K562 (cell line): Measurements from ENCODE around the gene MGP. TPM values are rescaled to one million over a fixed set of nuclear protein-coding genes. Genes with fewer than 3 reads are reported as not detected.
A peak's percentile ranks its signal among the peaks of the same experiment; 100 is the strongest.

ENCODE experiments used
- ARHGAP35 ChIP-seq: fragments of 450-650 bp; IDR thresholded peaks from 2 replicates; pipeline ENCODE4 v1.6.1; 2018; ENCODE audit not compliant: partially characterized antibody
- ARID1B ChIP-seq: fragments of 450-650 bp; IDR thresholded peaks from 2 replicates; pipeline ENCODE4 v1.6.1; 2016; ENCODE audit warnings: antibody characterized with exemption, mild to moderate bottlenecking, inconsistent platforms
- ARNT ChIP-seq, 2 experiments: fragments of 450-650 bp; IDR thresholded peaks; 2 replicates each; pipeline ENCODE4 v1.6.1; 2016; ENCODE audit warnings: mild to moderate bottlenecking in 1 of 2
- BRD9 ChIP-seq: fragments of 450-650 bp; IDR thresholded peaks from 2 replicates; pipeline ENCODE4 v1.6.1; 2018; ENCODE audit warnings: low read depth; ENCODE audit not compliant: partially characterized antibody
- CBX1 ChIP-seq: sonication (generic); IDR thresholded peaks from 2 replicates; pipeline ENCODE4 v1.6.1; 2016; ENCODE audit warnings: antibody characterized with exemption, low read depth, mild to moderate bottlenecking
- ELF4 ChIP-seq: fragments of 450-650 bp; formaldehyde crosslinking; IDR thresholded peaks from 2 replicates; pipeline ENCODE4 v1.4.0; 2022; ENCODE audit warnings: missing genetic modification characterization
- FOXA1 ChIP-seq: fragments of 450-650 bp; IDR thresholded peaks from 2 replicates; pipeline ENCODE4 v1.6.1; 2016; ENCODE audit warnings: mild to moderate bottlenecking, borderline replicate concordance
- KDM4B ChIP-seq, 2 experiments: fragments of 450-650 bp in 1 of 2; sonication (generic) in 1 of 2; IDR thresholded peaks; 2 replicates each; pipeline ENCODE4 v1.6.1; 2016 to 2017; ENCODE audit warnings: borderline replicate concordance in 2 of 2, antibody characterized with exemption in 1 of 2, low read depth in 1 of 2, mild to moderate bottlenecking in 1 of 2
- MEIS2 ChIP-seq: fragments of 450-650 bp; IDR thresholded peaks from 2 replicates; pipeline ENCODE4 v1.6.1; 2014; ENCODE audit warnings: mild to moderate bottlenecking; ENCODE audit not compliant: partially characterized antibody
- NCOA2 ChIP-seq, 2 experiments: fragments of 450-650 bp; IDR thresholded peaks; 2 replicates each; pipeline ENCODE4 v1.6.1; 2018; ENCODE audit warnings: mild to moderate bottlenecking in 2 of 2, moderate library complexity in 1 of 2; ENCODE audit not compliant: partially characterized antibody in 2 of 2
- PRPF4 ChIP-seq: fragments of 200-400 bp; formaldehyde crosslinking; IDR thresholded peaks from one replicate; pipeline ENCODE4 v1.6.1; 2017; ENCODE audit warnings: low read length, low read depth, mild to moderate bottlenecking; ENCODE audit not compliant: insufficient read depth, poor library complexity, severe bottlenecking
- RBM34 ChIP-seq: fragments of 200-400 bp; formaldehyde crosslinking; IDR thresholded peaks from 2 replicates; pipeline ENCODE4 v1.6.1; 2018; ENCODE audit warnings: low read length, borderline replicate concordance; ENCODE audit not compliant: insufficient read depth
- RFX7 ChIP-seq: fragments of 250-450 bp; sonication (Bioruptor Pico); IDR thresholded peaks from 2 replicates; pipeline ENCODE4 v1.5.1; 2021; ENCODE audit warnings: mild to moderate bottlenecking
- polyA plus RNA-seq, 8 experiments: library from polyadenylated mRNA; depleted of rRNA in 4 of 8; stranded (reverse) in 5 of 8; unstranded in 3 of 8; fragments of >200 nt; fragmentation: Nextera tagmentation in 2 of 8; fragmentation: Illumina TruSeq in 1 of 8; extraction: Ambion mirVana in 2 of 8; extraction: Trizol in 1 of 8; gene quantifications; 2 replicates each; pipeline versions ENCODE4 v1.2.1 to v1.2.3, GENCODE V29; 2011 to 2014; ENCODE audit warnings: inconsistent platforms in 1 of 8, missing spikeins in 1 of 8
- total RNA-seq, 7 experiments: library from RNA; depleted of rRNA in 6 of 7; stranded (reverse); fragments of >200 nt in 6 of 7; fragmentation: Illumina TruSeq in 2 of 7; extraction: Trizol in 2 of 7; gene quantifications; 2 replicates each; pipeline versions ENCODE4 v1.2.1 to v1.2.3, GENCODE V29; 2011 to 2021; ENCODE audit warnings: low replicate concordance in 1 of 7
- TF ChIP-seq, protein P1 (sequence below): fragments of 250-450 bp; sonication (Bioruptor Pico); IDR thresholded peaks from 2 replicates; pipeline ENCODE4 v1.4.0; 2020
- TF ChIP-seq, protein P2 (sequence below): sonication (generic); formaldehyde crosslinking; IDR thresholded peaks from 2 replicates; pipeline ENCODE4 v1.8.0; 2022; ENCODE audit warnings: mild to moderate bottlenecking, low read depth, missing genetic modification reagents
- TF ChIP-seq, protein P3 (sequence below): sonication (generic); formaldehyde crosslinking; IDR thresholded peaks from 2 replicates; pipeline ENCODE4 v1.4.0; 2020; ENCODE audit warnings: mild to moderate bottlenecking, missing genetic modification reagents
- TF ChIP-seq, protein P4 (sequence below): sonication (generic); formaldehyde crosslinking; IDR thresholded peaks from 2 replicates; pipeline ENCODE4 v1.8.1; 2023; ENCODE audit warnings: mild to moderate bottlenecking, missing genetic modification reagents

The MGP gene
- total and polyA plus RNA-seq, 9 of the 15 experiments (the other 6 are each of a cell fraction or from before 2014, with no cell fraction given), result 1.2 TPM; not detected in 8

DNA sequence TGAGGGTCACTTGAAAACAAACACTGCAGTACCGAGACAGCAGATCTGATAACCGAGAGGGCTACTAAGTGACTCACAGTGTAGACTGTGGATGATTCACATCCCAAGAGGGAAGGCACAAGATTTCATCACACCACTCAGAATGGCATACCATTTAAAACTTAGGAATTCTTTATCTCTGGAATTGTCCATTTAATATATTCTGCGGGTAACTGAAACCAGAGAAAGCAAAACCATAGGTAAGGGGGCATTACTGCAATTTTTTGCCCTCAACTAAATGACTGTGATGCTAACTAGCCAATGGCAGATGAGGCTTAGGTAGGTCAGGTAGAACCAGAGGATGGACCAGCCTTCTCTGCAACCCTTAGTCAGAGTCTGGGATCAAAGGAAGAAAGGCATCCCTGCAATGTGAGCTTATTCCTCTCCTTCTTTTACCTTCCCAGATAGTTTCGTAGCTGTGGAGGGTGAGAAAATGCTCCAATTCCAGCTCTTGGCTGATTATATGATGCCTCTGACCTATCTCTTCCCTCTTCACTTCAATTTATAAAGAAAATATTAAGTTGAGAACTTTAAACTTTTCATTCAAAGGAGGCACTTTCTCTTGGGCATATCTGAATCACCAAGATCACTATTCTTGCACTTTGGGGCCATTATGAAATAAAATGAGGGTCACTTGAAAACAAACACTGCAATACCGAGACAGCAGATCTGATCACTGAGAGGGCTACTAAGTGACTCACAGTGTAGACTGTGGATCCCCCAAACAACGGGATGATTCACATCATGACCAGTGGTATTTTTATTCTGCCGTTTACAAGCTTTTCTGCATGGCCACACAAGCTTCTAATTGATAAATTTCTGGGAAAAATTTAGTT, 49.1 kb downstream of the MGP start (continued):
- TF ChIP-seq, protein P1, sequence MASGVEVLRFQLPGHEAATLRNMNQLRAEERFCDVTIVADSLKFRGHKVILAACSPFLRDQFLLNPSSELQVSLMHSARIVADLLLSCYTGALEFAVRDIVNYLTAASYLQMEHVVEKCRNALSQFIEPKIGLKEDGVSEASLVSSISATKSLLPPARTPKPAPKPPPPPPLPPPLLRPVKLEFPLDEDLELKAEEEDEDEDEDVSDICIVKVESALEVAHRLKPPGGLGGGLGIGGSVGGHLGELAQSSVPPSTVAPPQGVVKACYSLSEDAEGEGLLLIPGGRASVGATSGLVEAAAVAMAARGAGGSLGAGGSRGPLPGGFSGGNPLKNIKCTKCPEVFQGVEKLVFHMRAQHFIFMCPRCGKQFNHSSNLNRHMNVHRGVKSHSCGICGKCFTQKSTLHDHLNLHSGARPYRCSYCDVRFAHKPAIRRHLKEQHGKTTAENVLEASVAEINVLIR (CRISPR knock-in tag), result no peak
- TF ChIP-seq PRPF4, result no peak
- TF ChIP-seq, protein P2, sequence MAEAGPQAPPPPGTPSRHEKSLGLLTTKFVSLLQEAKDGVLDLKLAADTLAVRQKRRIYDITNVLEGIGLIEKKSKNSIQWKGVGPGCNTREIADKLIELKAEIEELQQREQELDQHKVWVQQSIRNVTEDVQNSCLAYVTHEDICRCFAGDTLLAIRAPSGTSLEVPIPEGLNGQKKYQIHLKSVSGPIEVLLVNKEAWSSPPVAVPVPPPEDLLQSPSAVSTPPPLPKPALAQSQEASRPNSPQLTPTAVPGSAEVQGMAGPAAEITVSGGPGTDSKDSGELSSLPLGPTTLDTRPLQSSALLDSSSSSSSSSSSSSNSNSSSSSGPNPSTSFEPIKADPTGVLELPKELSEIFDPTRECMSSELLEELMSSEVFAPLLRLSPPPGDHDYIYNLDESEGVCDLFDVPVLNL (CRISPR knock-in tag), result no peak
- TF ChIP-seq NCOA2 (IDR thresholded peaks at IDR 0.05; ENCODE audit: partially characterized antibody in 2 of 2), result no peak
- TF ChIP-seq CBX1, result no peak
- no peak for TF ChIP-seq BRD9
- no peak for TF ChIP-seq ELF4 (CRISPR knock-in tag)
- peak; percentile 7 for TF ChIP-seq MEIS2
- TF ChIP-seq ARNT (IDR thresholded peaks at IDR 0.05), result no peak
- TF ChIP-seq ARID1B, result peak; percentile 71
- no peak for TF ChIP-seq RFX7 (CRISPR knock-in tag)
- TF ChIP-seq, protein P3, sequence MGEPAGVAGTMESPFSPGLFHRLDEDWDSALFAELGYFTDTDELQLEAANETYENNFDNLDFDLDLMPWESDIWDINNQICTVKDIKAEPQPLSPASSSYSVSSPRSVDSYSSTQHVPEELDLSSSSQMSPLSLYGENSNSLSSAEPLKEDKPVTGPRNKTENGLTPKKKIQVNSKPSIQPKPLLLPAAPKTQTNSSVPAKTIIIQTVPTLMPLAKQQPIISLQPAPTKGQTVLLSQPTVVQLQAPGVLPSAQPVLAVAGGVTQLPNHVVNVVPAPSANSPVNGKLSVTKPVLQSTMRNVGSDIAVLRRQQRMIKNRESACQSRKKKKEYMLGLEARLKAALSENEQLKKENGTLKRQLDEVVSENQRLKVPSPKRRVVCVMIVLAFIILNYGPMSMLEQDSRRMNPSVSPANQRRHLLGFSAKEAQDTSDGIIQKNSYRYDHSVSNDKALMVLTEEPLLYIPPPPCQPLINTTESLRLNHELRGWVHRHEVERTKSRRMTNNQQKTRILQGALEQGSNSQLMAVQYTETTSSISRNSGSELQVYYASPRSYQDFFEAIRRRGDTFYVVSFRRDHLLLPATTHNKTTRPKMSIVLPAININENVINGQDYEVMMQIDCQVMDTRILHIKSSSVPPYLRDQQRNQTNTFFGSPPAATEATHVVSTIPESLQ, result no peak
- no peak for TF ChIP-seq RBM34
- no peak for TF ChIP-seq KDM4B (IDR thresholded peaks at IDR 0.05; ENCODE audit: borderline replicate concordance in 2 of 2, low read depth in 1 of 2)
- TF ChIP-seq, protein P4, sequence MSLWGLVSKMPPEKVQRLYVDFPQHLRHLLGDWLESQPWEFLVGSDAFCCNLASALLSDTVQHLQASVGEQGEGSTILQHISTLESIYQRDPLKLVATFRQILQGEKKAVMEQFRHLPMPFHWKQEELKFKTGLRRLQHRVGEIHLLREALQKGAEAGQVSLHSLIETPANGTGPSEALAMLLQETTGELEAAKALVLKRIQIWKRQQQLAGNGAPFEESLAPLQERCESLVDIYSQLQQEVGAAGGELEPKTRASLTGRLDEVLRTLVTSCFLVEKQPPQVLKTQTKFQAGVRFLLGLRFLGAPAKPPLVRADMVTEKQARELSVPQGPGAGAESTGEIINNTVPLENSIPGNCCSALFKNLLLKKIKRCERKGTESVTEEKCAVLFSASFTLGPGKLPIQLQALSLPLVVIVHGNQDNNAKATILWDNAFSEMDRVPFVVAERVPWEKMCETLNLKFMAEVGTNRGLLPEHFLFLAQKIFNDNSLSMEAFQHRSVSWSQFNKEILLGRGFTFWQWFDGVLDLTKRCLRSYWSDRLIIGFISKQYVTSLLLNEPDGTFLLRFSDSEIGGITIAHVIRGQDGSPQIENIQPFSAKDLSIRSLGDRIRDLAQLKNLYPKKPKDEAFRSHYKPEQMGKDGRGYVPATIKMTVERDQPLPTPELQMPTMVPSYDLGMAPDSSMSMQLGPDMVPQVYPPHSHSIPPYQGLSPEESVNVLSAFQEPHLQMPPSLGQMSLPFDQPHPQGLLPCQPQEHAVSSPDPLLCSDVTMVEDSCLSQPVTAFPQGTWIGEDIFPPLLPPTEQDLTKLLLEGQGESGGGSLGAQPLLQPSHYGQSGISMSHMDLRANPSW (CRISPR knock-in tag), result no peak
- no peak for TF ChIP-seq ARHGAP35
- TF ChIP-seq FOXA1, result no peak
